IPS-18c (cell line): ENCODE measurements around the gene OTOP2.
A peak's percentile ranks its signal among the peaks of the same experiment; 100 is the strongest.

ENCODE experiments used
- H3K4me3 ChIP-seq: 2 replicates; pipeline ENCODE4 v1.7.0; 2013; ENCODE audit warnings: low read depth, mild to moderate bottlenecking, low read length, moderate library complexity; ENCODE audit not compliant: insufficient read depth
- H3K9me3 ChIP-seq: one replicate; pipeline ENCODE4 v1.6.1; 2013; ENCODE audit warnings: mild to moderate bottlenecking, low read length, moderate library complexity; ENCODE audit not compliant: control insufficient read depth, insufficient read depth

OTOP2 gene

DNA sequence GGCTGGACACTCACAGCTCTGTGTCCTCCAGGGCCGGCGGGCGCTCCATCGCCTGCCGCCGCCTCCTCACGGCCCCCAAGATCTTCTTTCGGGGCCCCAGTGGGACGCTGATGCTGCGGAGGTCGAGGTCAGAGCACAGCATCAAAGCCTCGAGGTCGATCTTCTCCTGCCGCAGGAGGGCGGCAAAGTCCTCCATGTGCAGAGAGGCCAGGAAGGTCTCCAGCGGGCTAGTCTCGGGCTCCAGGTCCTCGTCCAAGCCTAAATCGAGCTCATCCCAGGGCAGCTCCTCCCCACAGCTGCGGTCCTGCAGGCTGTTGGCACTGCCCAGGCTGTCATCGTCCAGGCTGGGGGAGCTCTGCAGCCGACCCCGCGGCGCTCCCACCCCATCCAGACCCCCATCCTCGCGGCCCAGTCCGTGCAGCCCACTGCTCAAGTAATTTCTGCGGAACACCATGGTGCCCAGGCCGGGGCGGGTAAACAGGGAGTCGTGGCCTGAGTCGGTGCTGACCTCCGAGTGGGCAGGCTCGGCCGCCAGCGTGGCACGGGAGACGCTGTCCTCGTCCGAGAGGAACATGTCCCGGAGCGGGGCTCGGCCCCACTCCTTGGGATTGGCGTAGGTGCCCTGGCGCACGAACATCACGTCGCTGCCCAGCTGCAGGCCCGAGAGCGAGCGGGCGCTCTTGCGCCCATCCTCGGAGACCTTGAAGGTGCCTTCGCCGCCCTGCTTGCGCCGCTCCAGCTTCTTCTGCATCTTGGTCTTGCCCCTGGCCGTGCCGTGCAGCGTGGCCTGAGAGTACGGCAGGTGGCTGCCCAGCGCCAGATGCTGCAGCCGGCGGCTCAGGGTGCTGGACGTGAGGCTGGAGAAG, 4.4 kb upstream of the OTOP2 start:
- H3K4me3 ChIP-seq, result no peak overlapping the region

DNA sequence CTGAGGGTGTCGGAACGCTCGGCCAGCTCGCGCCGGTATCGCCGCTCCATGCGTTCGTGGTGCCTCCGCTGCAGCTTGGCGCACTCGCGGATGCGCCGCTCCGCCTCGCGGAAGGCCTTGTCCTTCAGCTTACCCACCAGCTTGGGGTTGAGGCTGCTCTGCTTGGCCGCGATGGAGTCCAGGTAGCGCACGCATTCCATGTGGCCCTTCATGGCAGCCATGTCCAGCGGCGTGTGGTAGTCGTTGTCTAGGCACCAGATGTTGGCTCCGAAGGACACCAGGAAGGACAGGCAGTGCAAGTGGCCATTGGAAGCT, 3.8 kb upstream of the OTOP2 start:
- no peak overlapping the region for H3K4me3 ChIP-seq
- H3K9me3 ChIP-seq, result no peaks in the 10 kb centered on the region

More for the DNA sequence above, 4.4 kb upstream of the OTOP2 start:
- no peaks in the 10 kb centered on the region for H3K9me3 ChIP-seq

DNA sequence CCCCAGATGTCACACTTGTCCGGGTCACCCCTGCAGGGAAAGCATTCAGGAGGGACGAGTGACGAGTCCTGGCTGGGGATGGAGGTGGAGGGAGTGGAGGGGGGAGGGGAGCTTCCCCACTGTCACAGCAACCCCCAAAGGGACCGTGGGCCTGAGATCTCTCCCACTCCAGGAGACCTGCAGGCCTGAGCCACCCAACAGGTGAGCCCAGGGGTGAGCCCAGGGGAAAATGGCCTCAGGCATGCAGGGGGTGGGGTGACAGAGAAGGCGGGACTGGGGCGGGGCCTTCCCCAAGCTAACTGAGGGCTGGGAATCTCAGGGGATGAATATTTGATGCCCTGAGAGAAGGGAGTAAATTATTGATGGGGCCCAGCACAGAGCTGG, 3.4 kb upstream of the OTOP2 start:
- H3K4me3 ChIP-seq, result no peak overlapping the region
- H3K9me3 ChIP-seq, result no peaks in the 10 kb centered on the region

DNA sequence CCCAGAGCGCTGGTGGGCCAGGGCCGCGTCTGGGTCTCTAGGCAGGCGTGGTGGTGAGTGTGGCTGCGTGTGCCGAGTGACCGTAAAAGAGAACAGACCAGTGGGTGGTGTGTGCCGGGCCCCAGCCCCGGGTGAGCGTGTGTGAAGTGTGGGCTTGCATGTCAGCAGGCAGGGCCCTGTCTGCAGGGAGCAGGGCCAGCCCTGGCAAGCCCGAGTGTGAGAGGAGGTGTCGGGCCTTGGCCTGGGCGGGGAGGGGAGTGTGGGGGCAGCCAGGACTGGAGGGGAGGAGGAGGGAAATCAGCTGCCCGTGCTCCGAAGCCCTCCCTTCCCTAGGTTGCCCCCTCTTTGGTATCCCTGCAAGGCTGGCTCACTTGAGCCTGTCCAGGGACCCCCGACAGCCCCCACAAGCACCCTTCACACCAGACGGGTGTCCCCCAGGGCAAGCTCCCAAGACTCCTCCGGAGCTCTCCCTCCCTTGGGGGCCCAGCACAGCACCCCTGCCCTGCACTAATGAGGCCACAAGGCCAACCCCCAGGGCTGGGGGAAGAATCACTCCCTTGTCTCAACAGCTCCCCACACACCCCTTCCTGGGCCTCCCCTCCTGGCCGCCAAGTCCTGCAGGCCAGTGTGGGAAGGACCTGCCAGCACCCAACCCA, 2.9 kb upstream of the OTOP2 start:
- no peaks in the 10 kb centered on the region for H3K9me3 ChIP-seq
- H3K4me3 ChIP-seq, result no peak overlapping the region

DNA sequence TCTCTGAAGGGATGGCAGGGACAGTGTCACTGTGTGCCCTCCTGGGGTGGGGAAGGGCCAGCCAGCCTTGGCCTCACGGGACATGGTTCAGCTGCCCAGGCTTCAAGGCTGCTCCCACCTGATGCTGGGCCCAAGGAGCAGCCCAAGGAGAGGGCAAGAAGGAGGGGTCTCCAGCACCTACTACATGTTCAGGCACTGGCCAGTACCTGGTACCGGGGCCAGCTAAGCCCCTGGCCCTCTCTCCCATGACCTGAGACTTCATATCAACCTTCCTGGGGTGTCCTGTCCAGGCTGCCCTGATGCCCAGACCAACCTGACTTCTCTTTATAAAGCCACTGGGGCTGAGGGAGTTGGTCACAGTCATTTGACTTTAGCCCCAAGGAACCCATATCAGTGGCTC, 2.3 kb upstream of the OTOP2 start:
- no peak overlapping the region for H3K4me3 ChIP-seq
- no peaks in the 10 kb centered on the region for H3K9me3 ChIP-seq

DNA sequence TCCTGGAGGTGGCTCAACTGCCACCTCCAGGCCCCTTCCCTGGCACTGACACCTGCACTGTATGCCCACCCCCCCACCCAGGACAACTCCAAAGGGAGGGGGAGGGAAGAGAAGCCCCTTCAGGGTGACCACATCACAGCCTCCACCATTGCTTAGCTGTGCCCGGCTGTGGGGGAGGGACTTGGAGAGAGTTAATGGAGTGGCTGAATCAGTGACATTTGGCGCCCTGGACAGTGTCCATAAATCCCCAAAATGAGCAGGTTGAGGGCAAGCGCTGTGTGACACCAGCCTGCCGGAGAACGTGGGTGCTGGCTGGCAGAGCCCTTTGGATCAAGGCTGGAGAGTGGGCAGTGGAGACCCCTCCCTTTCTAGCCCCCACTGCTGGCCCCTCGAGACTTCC, 1.9 kb upstream of the OTOP2 start:
- no peak overlapping the region for H3K4me3 ChIP-seq
- H3K9me3 ChIP-seq, result no peaks in the 10 kb centered on the region

DNA sequence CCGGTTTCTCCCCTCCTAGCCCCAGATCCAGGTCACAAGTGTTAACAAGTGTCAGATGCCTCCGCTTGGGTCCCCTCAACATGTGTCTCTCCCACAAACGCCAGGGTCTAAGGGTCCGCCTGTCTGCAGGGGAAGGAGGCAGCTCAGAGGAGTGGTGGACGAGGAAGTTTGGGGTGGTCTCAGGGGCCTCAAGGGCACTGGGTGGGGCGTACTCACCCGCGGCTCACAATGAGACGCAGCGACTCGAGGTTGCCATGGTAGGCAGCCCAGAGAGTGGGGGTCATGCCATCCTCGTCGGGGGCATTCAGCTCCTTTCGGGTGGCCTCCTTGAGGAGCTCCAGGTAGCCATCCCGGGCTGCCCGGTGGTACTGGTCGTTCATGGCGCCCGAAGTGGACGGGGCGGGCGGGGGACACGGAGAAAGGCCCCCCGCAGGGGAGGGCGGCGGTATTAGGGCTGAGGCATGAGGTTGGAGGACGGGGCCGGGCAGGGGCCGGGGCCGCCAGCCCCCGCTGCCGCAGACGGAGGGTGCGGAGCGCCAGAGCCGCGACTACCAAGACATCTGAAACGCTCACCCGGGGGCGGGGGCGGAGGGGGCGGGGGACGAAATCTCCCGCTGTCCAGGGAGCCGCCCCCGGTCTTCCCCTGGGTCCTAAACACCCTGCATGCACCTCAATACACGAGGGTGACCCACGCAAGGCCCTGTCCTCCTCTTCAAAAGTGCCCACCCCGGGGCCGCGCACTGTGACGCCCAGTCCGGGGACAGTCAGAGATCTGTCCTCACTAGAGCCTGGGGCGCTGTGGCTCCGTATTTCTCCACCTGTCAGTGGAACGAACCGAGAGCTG, 1.2 kb upstream of the OTOP2 start, which contains the start of gene USH1G:
TSS of gene USH1G (minus strand) at position 562 of the 844 bp plus-strand sequence. CDS start at position 380, 182 bp downstream.
- H3K4me3 ChIP-seq, result peak within 1 kb of the TSS; percentile 52; the same call in 1 of the 2 replicates

DNA sequence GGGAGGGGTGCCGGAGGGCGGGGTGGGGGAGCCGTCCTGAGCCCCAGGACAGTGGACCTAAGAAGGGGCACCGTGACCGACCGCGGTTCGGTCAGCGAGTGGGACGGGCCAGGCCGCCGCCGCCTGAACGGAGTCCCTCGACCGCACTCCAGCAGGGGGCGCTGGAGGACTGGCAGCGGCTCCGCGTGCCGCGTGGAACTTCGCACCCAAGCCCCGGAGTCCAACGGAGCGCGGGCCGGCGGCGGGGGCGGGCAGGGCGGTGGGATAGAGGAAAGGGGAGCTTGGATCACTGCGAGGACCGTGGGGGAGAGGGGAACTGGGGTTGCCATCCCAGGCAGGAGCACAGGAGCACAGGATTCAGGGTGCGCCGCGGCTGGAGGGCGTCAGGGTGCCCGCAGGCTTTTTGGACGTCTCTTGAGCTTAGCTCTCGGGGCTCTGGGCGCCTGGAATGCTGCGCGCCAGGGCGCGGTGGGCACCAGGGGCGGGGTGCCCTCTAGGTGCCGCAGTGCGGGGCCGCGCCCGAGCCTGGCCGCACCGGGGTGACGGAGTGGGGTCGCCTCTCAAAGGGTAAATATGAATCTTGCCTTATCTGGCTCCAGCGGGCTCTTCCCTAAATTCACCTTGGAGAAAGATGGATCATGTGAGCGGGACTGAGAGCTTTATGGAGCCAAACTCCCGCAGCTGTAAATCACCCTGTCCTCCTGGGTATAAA, 379 bp upstream of the OTOP2 start:
- H3K4me3 ChIP-seq, result peak overlapping the region; percentile 46; the same call in 1 of the 2 replicates
- no peaks in the 10 kb centered on the region for H3K9me3 ChIP-seq

More for the DNA sequence above, 1.2 kb upstream of the OTOP2 start, which contains the start of gene USH1G:
- no peaks in the 10 kb centered on the region for H3K9me3 ChIP-seq

DNA sequence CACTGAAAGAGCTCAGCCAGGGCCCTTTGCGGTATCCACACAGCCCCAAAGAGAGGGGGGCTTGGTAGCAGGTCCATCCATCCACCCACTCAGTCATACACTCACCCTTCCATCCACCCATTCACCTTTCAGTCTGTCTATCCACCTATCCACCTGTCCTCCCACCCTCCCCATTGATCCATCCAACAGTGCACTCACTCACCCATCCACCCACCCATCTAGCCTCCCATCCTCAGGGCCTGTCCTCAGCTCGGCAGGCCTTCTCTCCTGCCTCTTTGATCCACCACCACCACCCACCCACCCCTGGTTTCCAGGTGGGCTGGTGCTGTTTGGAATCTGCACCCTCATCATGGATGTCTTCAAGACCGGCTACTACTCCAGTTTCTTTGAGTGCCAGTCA, 1.2 kb downstream of the OTOP2 start:
- H3K9me3 ChIP-seq, result no peaks in the 10 kb centered on the region
- H3K4me3 ChIP-seq, result no peak overlapping the region

DNA sequence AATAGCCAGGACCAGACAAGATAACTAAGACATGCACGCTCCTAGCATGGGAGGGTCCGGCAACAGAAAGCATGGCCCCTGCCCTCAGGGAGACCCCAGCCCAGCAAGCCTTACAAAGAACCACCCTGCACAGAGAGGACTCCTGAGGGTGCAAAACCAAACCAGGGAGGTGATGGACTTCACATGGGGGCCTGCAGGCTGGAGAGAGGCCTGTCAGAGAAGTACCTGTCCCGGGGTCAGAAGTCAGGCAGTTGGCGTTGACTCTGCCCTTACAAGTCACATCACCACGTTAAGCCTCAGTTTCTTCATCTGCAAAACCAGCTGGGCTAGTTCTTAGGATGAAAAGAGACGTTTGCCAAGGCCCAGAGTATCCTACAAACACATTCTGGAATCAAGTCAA, 4.7 kb downstream of the OTOP2 start:
- Histone ChIP-seq H3K4me3 (no peak overlapping the region), H3K9me3 (no peaks in the 10 kb centered on the region)

DNA sequence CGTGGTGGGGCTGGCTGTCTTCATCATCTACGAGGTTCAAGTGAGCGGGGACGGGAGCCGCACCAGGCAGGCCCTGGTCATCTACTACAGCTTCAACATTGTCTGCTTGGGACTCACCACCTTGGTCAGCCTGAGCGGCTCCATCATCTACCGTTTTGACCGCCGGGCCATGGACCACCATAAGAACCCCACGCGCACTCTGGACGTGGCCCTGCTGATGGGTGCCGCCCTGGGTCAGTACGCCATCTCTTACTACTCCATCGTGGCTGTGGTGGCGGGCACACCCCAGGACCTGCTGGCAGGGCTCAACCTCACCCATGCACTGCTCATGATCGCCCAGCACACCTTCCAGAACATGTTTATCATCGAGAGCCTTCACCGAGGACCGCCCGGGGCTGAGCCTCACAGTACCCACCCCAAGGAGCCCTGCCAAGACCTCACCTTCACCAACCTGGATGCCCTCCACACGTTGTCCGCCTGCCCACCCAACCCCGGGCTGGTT, 6.5 kb downstream of the OTOP2 start:
- Histone ChIP-seq H3K4me3 (no peak overlapping the region), H3K9me3 (no peaks in the 10 kb centered on the region)

DNA sequence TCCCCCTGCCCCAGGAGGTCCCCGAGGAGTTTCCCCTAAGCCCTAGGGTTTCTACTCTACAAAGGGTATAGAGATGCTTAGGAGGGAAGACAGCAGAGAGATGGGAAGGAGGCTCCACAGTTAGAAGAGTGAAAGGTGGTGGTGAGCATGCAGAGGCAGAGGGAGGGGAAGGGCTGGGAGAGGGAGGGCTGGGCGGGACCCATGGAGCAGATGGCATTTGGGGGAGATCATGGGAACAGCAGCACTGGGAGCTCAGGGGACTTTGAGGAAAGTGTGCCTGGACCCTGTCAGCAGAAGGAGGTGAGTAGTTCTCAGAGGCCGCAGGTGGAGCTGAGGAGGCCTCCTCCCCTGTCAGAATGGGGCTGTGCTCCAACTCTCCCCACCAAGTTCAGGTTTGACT, 11.0 kb downstream of the OTOP2 start:
- H3K9me3 ChIP-seq, result no peaks in the 10 kb centered on the region
- H3K4me3 ChIP-seq, result peak overlapping the region; percentile 31; the same call in 1 of the 2 replicates

DNA sequence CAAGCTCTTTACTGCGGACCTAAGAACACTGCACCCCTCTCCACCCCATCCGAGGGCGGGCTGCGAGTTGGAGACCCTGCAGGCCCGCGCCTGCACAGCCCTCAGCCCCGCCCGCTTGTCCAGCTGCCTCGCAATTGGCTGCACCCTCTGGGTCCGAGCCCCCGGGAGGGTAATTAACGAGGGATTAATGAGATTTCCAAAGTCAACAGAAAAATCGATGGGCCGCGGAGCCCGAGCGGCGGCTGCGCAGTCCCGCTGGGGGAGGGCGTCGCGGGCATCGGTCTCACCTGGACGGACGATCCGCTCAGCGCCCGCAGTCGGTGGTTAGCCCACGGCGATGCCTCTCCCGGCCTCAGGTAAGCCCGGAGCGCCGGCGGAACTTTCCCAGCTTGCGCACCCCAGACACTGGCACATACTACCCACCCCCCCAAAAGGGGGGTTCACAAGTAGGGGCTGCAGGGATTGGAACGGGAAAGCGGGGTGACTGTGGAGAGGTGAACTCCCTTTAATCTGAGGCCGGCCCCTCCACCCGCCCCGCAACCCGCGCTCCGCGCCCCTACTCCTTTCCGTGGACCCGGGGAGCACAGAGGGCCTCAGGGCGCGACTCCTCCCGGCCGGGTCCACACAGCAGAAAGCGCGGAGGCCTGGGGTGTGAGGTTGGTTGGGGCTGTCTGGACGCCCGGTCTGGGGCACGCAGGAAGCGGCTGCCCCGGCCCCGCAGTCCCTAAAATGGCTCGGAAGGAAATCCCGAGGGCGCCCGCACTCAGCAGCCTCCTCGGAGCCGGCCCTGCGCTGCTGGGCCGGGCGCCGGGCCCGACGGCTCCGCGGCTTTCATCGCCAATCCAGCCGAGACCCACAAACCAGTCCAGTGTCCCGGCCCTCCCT, 11.8 kb downstream of the OTOP2 start, which contains the start of gene OTOP3:
TSS of gene OTOP3 (plus strand) at position 314 of the 885 bp plus-strand sequence. CDS start at position 338, 24 bp downstream.
- H3K4me3 ChIP-seq, result peak within 1 kb of the TSS; percentile 31; the same call in 1 of the 2 replicates

DNA sequence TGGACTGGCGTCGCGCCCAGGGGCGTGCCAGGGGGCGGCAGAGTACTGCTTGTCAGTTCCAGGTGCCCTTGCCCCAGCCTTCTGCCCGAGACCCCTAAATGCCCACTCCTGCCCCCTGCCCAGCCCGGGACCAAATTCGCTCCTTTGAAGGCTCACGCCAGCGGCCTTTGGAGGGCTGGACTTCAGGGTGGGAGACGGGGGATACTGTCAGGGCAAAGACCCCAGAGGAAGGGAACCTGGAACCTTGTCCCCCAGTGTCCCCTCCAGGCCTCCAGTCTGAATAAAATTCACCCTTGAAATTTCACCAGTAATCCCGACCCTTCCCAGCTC, 12.4 kb downstream of the OTOP2 start:
- Histone ChIP-seq H3K9me3 (no peaks in the 10 kb centered on the region), H3K4me3 (no peak overlapping the region; the same call in 1 of the 2 replicates)

More for the DNA sequence above, 11.8 kb downstream of the OTOP2 start, which contains the start of gene OTOP3:
- H3K9me3 ChIP-seq, result no peaks in the 10 kb centered on the region

DNA sequence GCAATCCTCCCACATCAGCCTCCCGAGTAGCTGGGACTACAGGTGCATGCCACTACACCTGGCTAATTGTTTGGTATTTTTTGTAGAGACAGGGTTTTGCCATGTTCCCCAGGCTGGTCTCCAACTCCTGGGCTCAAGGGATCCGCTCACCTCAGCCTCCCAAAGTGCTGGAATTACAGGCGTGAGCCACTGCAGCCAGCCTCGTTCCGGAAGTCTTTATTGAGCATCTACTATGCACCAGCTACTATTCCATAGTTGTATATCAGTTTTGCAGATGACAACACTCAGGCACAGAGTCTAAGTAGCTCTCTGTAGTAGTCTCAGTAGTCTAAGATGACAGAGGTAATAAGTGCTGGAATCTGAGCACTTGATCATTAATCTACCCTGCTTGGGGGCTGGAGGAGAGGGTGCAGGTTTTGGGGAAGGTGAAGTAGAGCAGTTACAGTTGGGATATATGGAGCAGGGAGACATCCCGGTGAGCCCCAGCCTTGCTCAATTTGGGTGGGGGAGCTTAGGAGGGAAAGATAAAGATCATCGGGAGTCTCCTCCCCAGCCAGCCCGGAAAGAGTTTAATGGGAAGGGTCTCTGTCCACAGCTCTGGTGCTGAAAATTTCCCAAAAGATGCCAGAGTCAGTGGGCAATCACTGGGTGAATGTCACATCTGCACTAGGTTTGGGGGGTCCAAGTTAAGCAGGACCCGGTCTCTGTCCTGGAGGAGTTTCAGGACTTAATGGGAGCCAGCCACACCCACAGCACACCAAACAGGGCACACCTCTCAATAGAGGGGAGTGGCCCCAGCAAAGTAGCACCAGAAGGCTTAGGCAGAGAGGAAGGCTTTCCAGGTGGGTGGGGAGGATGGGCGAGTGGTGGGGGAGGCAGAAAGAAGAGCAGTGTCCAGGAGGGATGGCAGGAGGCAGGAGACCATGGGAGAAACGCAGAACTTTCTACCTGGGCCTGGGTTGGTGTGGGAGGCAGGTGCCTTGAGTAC, 13.3 kb downstream of the OTOP2 start:
- no peaks in the 10 kb centered on the region for H3K9me3 ChIP-seq
- H3K4me3 ChIP-seq, result no peak overlapping the region
